Peyer's patch (tissue), 4 donors: ENCODE results near the gene C12orf56. TPM values are rescaled to one million over a fixed set of nuclear protein-coding genes. Genes with fewer than 3 reads are reported as not detected.

ENCODE experiments used
- DNase-seq, 3 donors: peaks; one replicate each; pipeline ENCODE4 v3.0.0-alpha.2; 2017 to 2019
- H3K27ac ChIP-seq, 4 donors: fragments of 200-600 bp; sonication (generic); one replicate each; pipeline ENCODE4 v1.5.1; 2016 to 2019
- H3K27me3 ChIP-seq, 2 donors: fragments of 200-600 bp; sonication (generic); one replicate each; pipeline ENCODE4 v1.5.1; 2019
- H3K36me3 ChIP-seq, 3 donors: fragments of 200-600 bp; sonication (generic); one replicate each; pipeline ENCODE4 v1.5.1; 2016 to 2019
- H3K4me1 ChIP-seq, 4 donors: fragments of 200-600 bp; sonication (generic); one replicate each; pipeline ENCODE4 v1.5.1; 2016 to 2019
- H3K4me3 ChIP-seq, 4 donors: fragments of 200-600 bp; sonication (generic); 1 replicate in 3 of 4; 2 replicates in 1 of 4; pipeline ENCODE4 v1.5.1; 2016 to 2019; ENCODE audit warnings: mild to moderate bottlenecking in 1 of 4
- H3K9me3 ChIP-seq, 4 donors: fragments of 200-600 bp; sonication (generic); one replicate each; pipeline ENCODE4 v1.5.1; 2016 to 2019; ENCODE audit warnings: mild to moderate bottlenecking in 1 of 4
- POLR2A ChIP-seq, 2 donors: fragments of 450-650 bp; IDR thresholded peaks; one replicate each; pipeline ENCODE4 v1.5.1; 2017; ENCODE audit warnings: antibody characterized with exemption in 2 of 2, mild to moderate bottlenecking in 2 of 2, moderate library complexity in 2 of 2
- total RNA-seq, 4 donors: library from RNA; depleted of rRNA; stranded (reverse); fragments of >200 nt; gene quantifications; one replicate each; pipeline ENCODE4 v1.1.0, GENCODE V29; 2016
- TF ChIP-seq, protein P1 (sequence below), 6 experiments: fragments of 450-650 bp in 4 of 6; fragments of 200-600 bp in 2 of 6; sonication (generic) in 1 of 6; IDR thresholded peaks; one replicate each; pipeline ENCODE4 v1.5.1; 2017 to 2019; ENCODE audit warnings: antibody characterized with exemption in 6 of 6, mild to moderate bottlenecking in 3 of 6, moderate library complexity in 1 of 6

C12orf56 gene, protein sequence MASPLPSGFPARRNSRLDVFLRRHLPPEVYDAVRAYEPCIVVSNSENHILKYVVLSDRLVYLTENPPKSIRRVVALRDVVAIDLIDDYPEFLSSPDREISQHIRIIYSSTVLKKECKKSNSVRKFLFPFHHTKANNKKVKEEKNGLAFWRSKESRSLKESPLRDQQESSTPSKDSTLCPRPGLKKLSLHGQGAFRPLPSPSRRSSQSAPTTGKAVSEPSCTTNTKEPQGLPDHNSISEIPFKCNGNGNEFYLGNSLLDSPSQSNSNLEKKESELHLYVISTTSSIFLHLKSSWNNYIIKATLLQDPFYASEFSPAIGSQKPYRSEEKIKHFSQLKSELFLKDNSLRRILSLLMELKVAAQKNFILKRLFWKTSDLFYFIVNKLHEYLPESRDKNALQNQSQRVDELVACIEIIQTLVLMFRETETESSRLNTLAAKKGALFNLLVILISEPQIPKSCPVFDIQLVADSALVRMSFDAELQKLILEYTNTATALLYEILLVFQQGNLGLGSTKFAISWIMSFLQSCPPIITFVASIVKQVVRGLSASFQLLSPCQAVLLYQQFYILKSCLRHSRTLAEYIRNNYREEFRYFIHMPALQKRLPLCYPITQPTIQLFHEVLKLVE
- not detected for total RNA-seq

DNA sequence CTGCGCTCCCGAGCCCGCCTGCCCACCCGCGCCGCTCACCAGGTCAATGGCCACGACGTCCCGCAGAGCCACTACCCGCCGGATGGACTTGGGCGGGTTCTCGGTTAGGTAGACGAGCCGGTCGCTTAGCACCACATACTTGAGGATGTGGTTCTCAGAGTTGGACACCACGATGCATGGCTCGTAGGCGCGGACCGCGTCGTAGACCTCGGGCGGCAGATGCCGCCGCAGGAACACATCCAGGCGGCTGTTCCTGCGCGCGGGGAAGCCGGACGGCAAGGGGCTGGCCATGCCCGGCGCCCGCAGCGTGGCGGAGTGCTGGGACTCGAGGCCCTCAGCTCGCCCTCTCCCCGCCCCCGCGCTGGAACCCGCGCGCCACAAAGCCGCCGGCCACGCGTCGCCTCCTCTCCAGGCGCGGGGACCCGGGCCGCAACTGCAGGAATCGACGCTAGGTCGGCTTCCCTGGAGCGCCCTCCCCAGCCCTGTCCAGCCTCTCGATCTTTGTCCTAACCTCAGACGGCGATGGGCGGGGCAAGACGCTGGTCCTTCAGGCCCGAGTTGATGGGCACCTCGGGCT, at the start of gene C12orf56:
C12orf56 (minus strand) TSS at position 484 of the 577 bp plus-strand sequence; CDS start at position 291, 193 bp downstream.
- H3K27me3 ChIP-seq: peaks cover 0 to 8% of the 10 kb centered on the region in 2 donors
- peak in 1 of 3 donors; percentile 56 for DNase-seq
- peak within 1 kb of the TSS in 3 of 4 donors; percentile 30 to 46 (median 40) for H3K4me3 ChIP-seq
- no peak for TF ChIP-seq POLR2A (IDR thresholded peaks at IDR 0.05)
- TF ChIP-seq, protein P1, sequence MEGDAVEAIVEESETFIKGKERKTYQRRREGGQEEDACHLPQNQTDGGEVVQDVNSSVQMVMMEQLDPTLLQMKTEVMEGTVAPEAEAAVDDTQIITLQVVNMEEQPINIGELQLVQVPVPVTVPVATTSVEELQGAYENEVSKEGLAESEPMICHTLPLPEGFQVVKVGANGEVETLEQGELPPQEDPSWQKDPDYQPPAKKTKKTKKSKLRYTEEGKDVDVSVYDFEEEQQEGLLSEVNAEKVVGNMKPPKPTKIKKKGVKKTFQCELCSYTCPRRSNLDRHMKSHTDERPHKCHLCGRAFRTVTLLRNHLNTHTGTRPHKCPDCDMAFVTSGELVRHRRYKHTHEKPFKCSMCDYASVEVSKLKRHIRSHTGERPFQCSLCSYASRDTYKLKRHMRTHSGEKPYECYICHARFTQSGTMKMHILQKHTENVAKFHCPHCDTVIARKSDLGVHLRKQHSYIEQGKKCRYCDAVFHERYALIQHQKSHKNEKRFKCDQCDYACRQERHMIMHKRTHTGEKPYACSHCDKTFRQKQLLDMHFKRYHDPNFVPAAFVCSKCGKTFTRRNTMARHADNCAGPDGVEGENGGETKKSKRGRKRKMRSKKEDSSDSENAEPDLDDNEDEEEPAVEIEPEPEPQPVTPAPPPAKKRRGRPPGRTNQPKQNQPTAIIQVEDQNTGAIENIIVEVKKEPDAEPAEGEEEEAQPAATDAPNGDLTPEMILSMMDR (IDR thresholded peaks at IDR 0.05): no peak
- no peaks in the 10 kb centered on the region for H3K9me3 ChIP-seq
- H3K4me1 ChIP-seq: peaks cover 0 to 9% (median 0%) of the 10 kb centered on the region in 4 donors
- H3K27ac ChIP-seq: no peak within 1 kb of the TSS
- H3K36me3 ChIP-seq: no peaks in the 10 kb centered on the region

DNA sequence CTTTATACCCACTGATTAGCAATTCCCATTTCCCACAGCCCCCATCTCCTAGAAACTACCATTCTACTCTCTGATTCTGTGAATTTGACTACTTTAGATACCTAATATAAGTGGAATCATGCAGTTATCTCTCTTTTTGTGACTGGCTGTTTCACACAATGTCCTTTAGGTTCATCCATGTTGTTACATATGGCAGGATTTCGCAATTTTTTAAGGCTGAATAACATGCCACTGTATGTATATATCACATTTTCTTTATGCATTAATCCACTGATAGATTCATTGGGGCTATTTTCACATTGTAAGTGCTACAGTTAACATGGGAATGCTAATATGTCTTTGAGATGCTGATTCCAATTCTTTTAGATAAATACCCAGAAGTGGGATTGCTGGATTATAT, 49.5 kb upstream of the C12orf56 start:
- TF ChIP-seq, protein P1 (IDR thresholded peaks at IDR 0.05): no peak
- no peak for TF ChIP-seq POLR2A (IDR thresholded peaks at IDR 0.05)
- no peaks in the 10 kb centered on the region for H3K27me3 ChIP-seq
- H3K36me3 ChIP-seq: peaks cover 0 to 60% (median 0%) of the 10 kb centered on the region in 3 donors
- no peak overlapping the region for H3K4me3 ChIP-seq
- no peak for DNase-seq
- H3K9me3 ChIP-seq: no peaks in the 10 kb centered on the region
- H3K4me1 ChIP-seq: no peaks in the 10 kb centered on the region
- H3K27ac ChIP-seq: no peak overlapping the region

DNA sequence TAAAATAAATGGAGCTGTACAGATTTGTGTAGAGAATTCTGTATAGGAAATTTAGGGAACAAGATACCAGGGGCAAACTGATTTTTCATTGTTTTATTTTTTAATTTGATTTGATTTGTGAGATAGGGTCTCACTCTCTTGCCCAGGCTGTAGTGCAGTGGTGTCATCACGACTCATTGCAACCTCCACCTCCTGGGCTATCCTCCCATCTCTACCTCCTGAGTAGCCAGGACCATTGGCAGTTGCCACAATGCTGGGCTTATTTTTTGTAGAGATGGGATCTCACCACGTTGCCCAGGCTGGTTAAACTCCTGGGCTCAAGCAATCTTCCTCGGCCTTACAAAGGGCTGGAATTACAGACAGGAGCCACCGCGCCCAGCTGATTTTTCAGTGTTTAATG, 43.4 kb upstream of the C12orf56 start:
- H3K4me3 ChIP-seq: no peak overlapping the region
- H3K4me1 ChIP-seq: no peaks in the 10 kb centered on the region
- TF ChIP-seq, protein P1 (IDR thresholded peaks at IDR 0.05): no peak
- no peak for TF ChIP-seq POLR2A (IDR thresholded peaks at IDR 0.05)
- H3K27ac ChIP-seq: no peak overlapping the region
- no peaks in the 10 kb centered on the region for H3K27me3 ChIP-seq
- no peak for DNase-seq
- H3K9me3 ChIP-seq: no peaks in the 10 kb centered on the region
- H3K36me3 ChIP-seq: peaks cover 0 to 97% (median 0%) of the 10 kb centered on the region in 3 donors

DNA sequence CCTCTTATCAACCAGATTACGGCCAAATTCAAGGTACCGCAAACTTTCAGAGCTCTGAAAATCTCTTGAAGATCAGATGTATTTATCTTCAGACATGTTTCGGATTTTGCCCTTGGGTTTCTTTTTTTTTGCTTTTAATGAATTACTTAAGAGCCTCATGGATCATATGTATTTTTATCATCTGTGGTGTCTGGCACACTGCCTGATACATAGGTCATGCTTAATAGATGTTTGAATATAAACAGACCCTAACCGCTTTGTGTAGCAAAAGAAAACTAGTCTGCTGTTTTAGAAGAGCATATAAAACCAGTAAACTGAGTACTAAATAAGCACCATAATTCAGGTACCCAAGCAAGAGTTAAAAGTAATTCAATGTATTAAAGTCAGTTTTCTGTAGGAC, 41.2 kb upstream of the C12orf56 start:
- TF ChIP-seq, protein P1 (IDR thresholded peaks at IDR 0.05): no peak
- TF ChIP-seq POLR2A (IDR thresholded peaks at IDR 0.05): no peak
- H3K4me3 ChIP-seq: no peak overlapping the region
- H3K27me3 ChIP-seq: no peaks in the 10 kb centered on the region
- H3K36me3 ChIP-seq: peaks cover 0 to 95% (median 0%) of the 10 kb centered on the region in 3 donors
- H3K9me3 ChIP-seq: no peaks in the 10 kb centered on the region
- DNase-seq: no peak
- H3K27ac ChIP-seq: no peak overlapping the region
- H3K4me1 ChIP-seq: no peaks in the 10 kb centered on the region

DNA sequence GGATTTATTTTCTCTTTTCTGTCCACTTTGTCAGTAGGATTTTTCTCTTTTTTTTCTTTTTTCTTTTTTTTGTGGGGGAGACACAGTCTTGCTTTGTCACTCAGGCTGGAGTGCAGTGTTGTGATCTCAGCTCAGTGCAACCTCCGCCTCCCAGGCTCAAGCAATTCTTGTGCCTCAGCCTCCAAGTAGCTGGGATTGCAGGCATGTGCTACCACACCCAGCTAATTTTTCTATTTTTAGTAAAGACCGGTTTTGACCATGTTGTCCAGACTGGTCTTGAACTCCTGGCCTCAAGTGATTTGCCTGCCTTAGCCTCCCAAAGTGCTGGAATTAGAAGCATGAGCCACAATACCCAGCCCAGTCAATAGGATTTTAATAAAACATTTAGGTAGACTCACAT, 40.3 kb upstream of the C12orf56 start:
- TF ChIP-seq POLR2A (IDR thresholded peaks at IDR 0.05): no peak
- TF ChIP-seq, protein P1 (IDR thresholded peaks at IDR 0.05): no peak
- H3K9me3 ChIP-seq: no peaks in the 10 kb centered on the region
- no peak overlapping the region for H3K27ac ChIP-seq
- no peak for DNase-seq
- peaks cover 0 to 94% (median 0%) of the 10 kb centered on the region in 3 donors for H3K36me3 ChIP-seq
- no peak overlapping the region for H3K4me3 ChIP-seq
- no peaks in the 10 kb centered on the region for H3K27me3 ChIP-seq
- H3K4me1 ChIP-seq: no peaks in the 10 kb centered on the region
